ENCODE data around the gene ANAPC1. TPM values are rescaled to one million over a fixed set of nuclear protein-coding genes. Genes with fewer than 3 reads are reported as not detected.

ANAPC1 gene
- total and polyA plus RNA-seq, 9 of the 15 experiments (the other 6 are each of a cell fraction or from before 2014, with no cell fraction given): 14.0 to 126 (median 78.2) TPM

DNA sequence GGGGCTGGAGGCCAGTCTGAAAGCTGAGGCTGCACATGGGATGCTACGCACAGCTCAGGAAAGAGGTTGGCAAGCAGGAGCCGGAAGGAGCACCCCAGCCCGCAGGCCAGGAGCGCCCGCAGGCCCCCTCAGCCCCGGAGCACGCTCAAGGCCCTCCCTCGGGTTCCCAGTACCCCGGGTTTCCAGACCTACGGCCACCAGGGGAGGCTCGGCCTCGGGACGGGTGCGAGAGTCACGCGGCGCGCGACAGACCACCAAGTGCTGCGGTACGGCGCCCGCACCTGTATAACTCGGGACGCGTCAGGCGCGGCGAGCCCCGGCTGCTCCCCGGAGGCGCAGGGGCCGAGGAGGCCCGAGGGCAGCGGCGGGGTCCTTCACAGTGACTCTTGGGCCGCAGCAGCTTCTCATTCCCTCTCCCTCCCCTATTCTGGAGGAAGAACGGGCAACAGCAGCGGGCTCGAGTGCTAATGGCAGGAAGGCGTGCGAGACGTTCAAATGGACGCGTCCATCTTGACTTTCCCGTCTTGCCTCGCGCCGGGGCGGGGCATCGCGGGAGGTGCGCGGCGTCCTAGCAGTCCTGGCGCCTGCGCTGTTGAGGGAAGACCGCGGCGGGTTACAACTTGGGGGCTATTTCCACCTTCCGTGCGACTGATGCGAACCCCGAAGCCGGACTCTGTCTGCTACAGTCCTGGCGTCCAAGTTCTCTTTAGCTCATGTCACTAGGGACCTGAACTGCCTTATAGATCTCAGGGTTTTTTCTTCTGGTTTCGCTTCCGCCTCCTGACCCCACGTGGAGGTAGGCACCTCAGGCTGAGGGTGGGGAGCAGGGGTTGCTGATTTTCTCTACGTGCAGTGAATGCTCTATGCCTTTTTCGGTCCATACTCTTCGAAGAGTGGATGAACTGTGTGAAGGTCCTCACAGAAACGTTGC, at the start of gene ANAPC1 (continued):
- TF ChIP-seq RNF219 (CRISPR knock-in tag; IDR thresholded peaks at IDR 0.05): no peak
- no peak for TF ChIP-seq TEAD4 (IDR thresholded peaks at IDR 0.05; ENCODE audit: low read length)
- 0 out of 2 replicates have a peak, but pooled peaks have one; percentile 46 for TF ChIP-seq TEAD4 (CRISPR knock-in tag; IDR thresholded peaks at IDR 0.05; ENCODE audit: borderline replicate concordance)
- no peak for TF ChIP-seq ZNF253 (CRISPR knock-in tag; conservative IDR thresholded peaks at IDR 0.05)
- TF ChIP-seq HDAC8 (tag; IDR thresholded peaks at IDR 0.05): no peak
- TF ChIP-seq CHAMP1 (IDR thresholded peaks at IDR 0.05): no peak; the same call in 1 of the 2 replicates
- no peak for TF ChIP-seq LARP7 (IDR thresholded peaks at IDR 0.05)
- no peak for TF ChIP-seq ZNF282 (CRISPR knock-in tag; IDR thresholded peaks at IDR 0.05)
- no peak for TF ChIP-seq NCOA4 (IDR thresholded peaks at IDR 0.05; ENCODE audit: partially characterized antibody)
- TF ChIP-seq ZNF766 (CRISPR knock-in tag; conservative IDR thresholded peaks at IDR 0.05): no peak
- TF ChIP-seq IRF2 (CRISPR knock-in tag; IDR thresholded peaks at IDR 0.05): no peak
- TF ChIP-seq, protein P1, sequence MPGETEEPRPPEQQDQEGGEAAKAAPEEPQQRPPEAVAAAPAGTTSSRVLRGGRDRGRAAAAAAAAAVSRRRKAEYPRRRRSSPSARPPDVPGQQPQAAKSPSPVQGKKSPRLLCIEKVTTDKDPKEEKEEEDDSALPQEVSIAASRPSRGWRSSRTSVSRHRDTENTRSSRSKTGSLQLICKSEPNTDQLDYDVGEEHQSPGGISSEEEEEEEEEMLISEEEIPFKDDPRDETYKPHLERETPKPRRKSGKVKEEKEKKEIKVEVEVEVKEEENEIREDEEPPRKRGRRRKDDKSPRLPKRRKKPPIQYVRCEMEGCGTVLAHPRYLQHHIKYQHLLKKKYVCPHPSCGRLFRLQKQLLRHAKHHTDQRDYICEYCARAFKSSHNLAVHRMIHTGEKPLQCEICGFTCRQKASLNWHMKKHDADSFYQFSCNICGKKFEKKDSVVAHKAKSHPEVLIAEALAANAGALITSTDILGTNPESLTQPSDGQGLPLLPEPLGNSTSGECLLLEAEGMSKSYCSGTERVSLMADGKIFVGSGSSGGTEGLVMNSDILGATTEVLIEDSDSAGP (CRISPR knock-in tag; IDR thresholded peaks at IDR 0.05): no peak
- no peak for TF ChIP-seq ZNF583 (CRISPR knock-in tag; IDR thresholded peaks at IDR 0.05)
- TF ChIP-seq CEBPZ (IDR thresholded peaks at IDR 0.05; ENCODE audit: borderline replicate concordance, low read depth, low read length): no peak
- no peak for TF ChIP-seq EWSR1 (IDR thresholded peaks at IDR 0.05; ENCODE audit: borderline replicate concordance, low read depth, partially characterized antibody)
- TF ChIP-seq, protein P2, sequence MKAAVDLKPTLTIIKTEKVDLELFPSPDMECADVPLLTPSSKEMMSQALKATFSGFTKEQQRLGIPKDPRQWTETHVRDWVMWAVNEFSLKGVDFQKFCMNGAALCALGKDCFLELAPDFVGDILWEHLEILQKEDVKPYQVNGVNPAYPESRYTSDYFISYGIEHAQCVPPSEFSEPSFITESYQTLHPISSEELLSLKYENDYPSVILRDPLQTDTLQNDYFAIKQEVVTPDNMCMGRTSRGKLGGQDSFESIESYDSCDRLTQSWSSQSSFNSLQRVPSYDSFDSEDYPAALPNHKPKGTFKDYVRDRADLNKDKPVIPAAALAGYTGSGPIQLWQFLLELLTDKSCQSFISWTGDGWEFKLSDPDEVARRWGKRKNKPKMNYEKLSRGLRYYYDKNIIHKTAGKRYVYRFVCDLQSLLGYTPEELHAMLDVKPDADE (conservative IDR thresholded peaks at IDR 0.05; ENCODE audit: control insufficient read depth, low read depth, low read length): no peak

All from K562 (cell line).